GM12878 (cell line): ENCODE data around the gene VAC14. TPM values are rescaled to one million over a fixed set of nuclear protein-coding genes. Genes with fewer than 3 reads are reported as not detected.

ENCODE experiments used
- ATAC-seq: fragments of 200-7000 bp; cut with Tn5 transposase; 3 replicates; pipeline ENCODE4 v1.9.1; 2020; ENCODE audit warnings: mild to moderate bottlenecking, moderate library complexity
- BruUV-seq: library from RNA; stranded (reverse); fragments of 400-500 nt; replicated peaks from 2 replicates; lab custom pipeline; 2021; lab: Mats Ljungman, UMichigan
- CTCF ChIA-PET: fragments of 300-600 bp; sonication (Branson Sonifier 250); formaldehyde crosslinking; extraction: SDS; loops from one replicate; lab custom pipeline; 2021; ENCODE audit warnings: inconsistent platforms; lab: Yijun Ruan, JAX
- POLR2A ChIA-PET: fragments of 350-600 bp; formaldehyde crosslinking; extraction: SDS; loops from one replicate; lab custom pipeline; 2021; ENCODE audit warnings: inconsistent platforms; lab: Charles Lee
- RAD21 ChIA-PET: fragments of 300-600 bp; sonication (Branson Sonifier 250); formaldehyde crosslinking; loops from one replicate; lab custom pipeline; 2023; ENCODE audit warnings: antibody characterized with exemption; ENCODE audit not compliant: unreplicated experiment; lab: Charles Lee
- SMC1A ChIA-PET: fragments of 300-600 bp; sonication (Branson Sonifier 250); formaldehyde crosslinking; loops from one replicate; lab custom pipeline; 2023; ENCODE audit not compliant: unreplicated experiment, uncharacterized antibody; lab: Charles Lee
- DNase-seq: peaks from one replicate; pipeline ENCODE4 v3.0.0-alpha.2; 2011; ENCODE audit warnings: low read depth, low spot score
- FAIRE-seq: peaks from 3 replicates; lab custom pipeline; 2011; peaks lifted over from hg19 to GRCh38; lab: Jason Lieb, UNC
- H2AFZ ChIP-seq: 2 replicates; pipeline ENCODE4 v1.6.0; 2011; ENCODE audit warnings: low read depth, low read length, control low read depth; ENCODE audit not compliant: control insufficient read depth
- H3K27ac ChIP-seq: 2 replicates; pipeline ENCODE4 v1.5.1; 2011; ENCODE audit warnings: control low read depth; ENCODE audit not compliant: control insufficient read depth, insufficient read depth
- H3K27me3 ChIP-seq, 2 experiments: replicated peaks in 1 of 2; 2 replicates each; pipeline versions ENCODE4 v1.6.0 to v1.6.1; 2011; ENCODE audit warnings: low read length in 1 of 2; ENCODE audit not compliant: control insufficient read depth in 2 of 2, insufficient read depth in 2 of 2
- H3K36me3 ChIP-seq, 2 experiments: 2 replicates each; pipeline ENCODE4 v1.5.1; 2011; ENCODE audit warnings: low read length in 1 of 2; ENCODE audit not compliant: control insufficient read depth in 2 of 2, insufficient read depth in 2 of 2
- H3K4me1 ChIP-seq: 2 replicates; pipeline ENCODE4 v1.6.1; 2011; ENCODE audit warnings: mild to moderate bottlenecking, low read length, moderate library complexity, mixed read lengths; ENCODE audit not compliant: control insufficient read depth, insufficient read depth
- H3K4me2 ChIP-seq: 2 replicates; pipeline ENCODE4 v1.6.0; 2011; ENCODE audit warnings: control low read depth; ENCODE audit not compliant: control insufficient read depth, insufficient read depth
- H3K4me3 ChIP-seq: fragments of 200-600 bp; sonication (generic); 2 replicates; pipeline ENCODE4 v1.5.1; 2016
- H3K79me2 ChIP-seq: 2 replicates; pipeline ENCODE4 v1.6.0; 2011; ENCODE audit warnings: low read length; ENCODE audit not compliant: control insufficient read depth, insufficient read depth
- H3K9ac ChIP-seq: 2 replicates; pipeline ENCODE4 v1.8.0; 2011; ENCODE audit warnings: low read length, control low read depth, mixed read lengths; ENCODE audit not compliant: control insufficient read depth, insufficient read depth
- H3K9me3 ChIP-seq: replicated peaks from 3 replicates; pipeline ENCODE4 v1.5.1; 2011; ENCODE audit warnings: mild to moderate bottlenecking, low read length; ENCODE audit not compliant: control insufficient read depth, insufficient read depth
- H4K20me1 ChIP-seq: 2 replicates; pipeline ENCODE4 v1.6.0; 2011; ENCODE audit not compliant: control insufficient read depth, insufficient read depth
- E2F8 ChIP-seq: fragments of 450-650 bp; IDR thresholded peaks from 2 replicates; pipeline ENCODE4 v1.6.1; 2018; ENCODE audit warnings: mild to moderate bottlenecking, low read depth, moderate library complexity; ENCODE audit not compliant: partially characterized antibody
- ETV6 ChIP-seq, 2 experiments: fragments of 450-650 bp in 1 of 2; IDR thresholded peaks in 1 of 2; conservative IDR thresholded peaks in 1 of 2; 2 replicates each; pipeline ENCODE4 v1.6.1; 2014; ENCODE audit warnings: antibody characterized with exemption in 1 of 2, borderline replicate concordance in 1 of 2, low read depth in 1 of 2, mild to moderate bottlenecking in 1 of 2, moderate library complexity in 1 of 2
- KAT2A ChIP-seq: conservative IDR thresholded peaks from 2 replicates; pipeline ENCODE4 v1.6.1; 2011; ENCODE audit warnings: low read depth, low read length; ENCODE audit not compliant: control insufficient read depth
- RAD51 ChIP-seq: fragments of 450-650 bp; IDR thresholded peaks from 2 replicates; pipeline ENCODE4 v1.6.1; 2016; ENCODE audit warnings: moderate library complexity, mild to moderate bottlenecking, inconsistent platforms
- YBX1 ChIP-seq: fragments of 450-650 bp; IDR thresholded peaks from 2 replicates; pipeline ENCODE4 v1.6.1; 2016; ENCODE audit warnings: antibody characterized with exemption
- ZNF592 ChIP-seq: fragments of 450-650 bp; IDR thresholded peaks from 2 replicates; pipeline ENCODE4 v1.6.1; 2017; ENCODE audit warnings: mild to moderate bottlenecking, moderate library complexity
- WGBS: methylation state at CpG from one replicate; pipeline ENCODE4 v1.1.6; 2016; ENCODE audit warnings: low lambda C conversion rate; ENCODE audit not compliant: insufficient replicate concordance, insufficient coverage; ENCODE audit errors: missing lambda C conversion rate; 5-methylcytosine and 5-hydroxymethylcytosine counted together
- in situ Hi-C: fragments of 300-500 bp; cut with MboI; formaldehyde crosslinking; loops from 9 replicates; pipeline ENCODE4 v1.14.3; 2018; ENCODE audit warnings: mixed read lengths
- intact Hi-C: fragments of 100-400 bp; cut with micrococcal nuclease; formaldehyde crosslinking; loops from one replicate; pipeline ENCODE4 v1.14.2; 2022; ENCODE audit not compliant: unreplicated experiment
- polyA plus RNA-seq, 11 experiments: library from polyadenylated mRNA; depleted of rRNA in 4 of 11; unstranded in 6 of 11; stranded (reverse) in 5 of 11; fragments of >200 nt; fragmentation: Nextera tagmentation in 4 of 11; fragmentation: Illumina TruSeq in 1 of 11; extraction: Ambion mirVana in 4 of 11; extraction: Trizol in 1 of 11; gene quantifications; 1 replicate in 1 of 11; 2 replicates in 10 of 11; pipeline versions ENCODE4 v1.2.1 to v1.2.3, GENCODE V29; 2011 to 2016; ENCODE audit warnings: inconsistent platforms in 2 of 11, missing spikeins in 2 of 11, low read depth in 1 of 11
- total RNA-seq, 4 experiments: library from RNA; depleted of rRNA in 3 of 4; stranded (reverse); fragments of >200 nt in 3 of 4; fragmentation: Illumina TruSeq in 1 of 4; extraction: Trizol in 1 of 4; gene quantifications; 2 replicates each; pipeline versions ENCODE4 v1.2.1 to v1.2.3, GENCODE V29; 2013 to 2021
- TF ChIP-seq, protein P1 (sequence below): fragments of 450-650 bp; IDR thresholded peaks from 2 replicates; pipeline ENCODE4 v1.6.1; 2016; ENCODE audit warnings: mild to moderate bottlenecking

Gene VAC14
- total and polyA plus RNA-seq, 10 of the 15 experiments (the other 5 are each of a cell fraction or from before 2014, with no cell fraction given): 1.3 to 45.5 (median 25.5) TPM

- Histone ChIP-seq H3K9ac (no peak overlapping the region), H3K4me2 (no peak overlapping the region), H3K9me3 (no peaks in the 10 kb centered on the region), H4K20me1 (no peaks in the 10 kb centered on the region), H3K79me2 (no peaks in the 10 kb centered on the region), H3K4me3 (no peak overlapping the region), H3K27ac (no peak overlapping the region), H3K27me3 (no peaks in the 10 kb centered on the region), H2AFZ (no peak overlapping the region), H3K4me1 (no peaks in the 10 kb centered on the region), H3K36me3 (no peaks in the 10 kb centered on the region)
- in situ Hi-C loops (no loop called here), intact Hi-C loops (no loop called here)
- DNase-seq: no peak
- POLR2A ChIA-PET: no interaction called here
- SMC1A ChIA-PET: no interaction called here
- BruUV-seq: no TSS peak
- no peak for FAIRE-seq
- WGBS: 39% methylated on average over 21 of the region's 21 CpGs
- RAD21 ChIA-PET: no interaction called here
- no peak for ATAC-seq
- TF ChIP-seq, protein P1, sequence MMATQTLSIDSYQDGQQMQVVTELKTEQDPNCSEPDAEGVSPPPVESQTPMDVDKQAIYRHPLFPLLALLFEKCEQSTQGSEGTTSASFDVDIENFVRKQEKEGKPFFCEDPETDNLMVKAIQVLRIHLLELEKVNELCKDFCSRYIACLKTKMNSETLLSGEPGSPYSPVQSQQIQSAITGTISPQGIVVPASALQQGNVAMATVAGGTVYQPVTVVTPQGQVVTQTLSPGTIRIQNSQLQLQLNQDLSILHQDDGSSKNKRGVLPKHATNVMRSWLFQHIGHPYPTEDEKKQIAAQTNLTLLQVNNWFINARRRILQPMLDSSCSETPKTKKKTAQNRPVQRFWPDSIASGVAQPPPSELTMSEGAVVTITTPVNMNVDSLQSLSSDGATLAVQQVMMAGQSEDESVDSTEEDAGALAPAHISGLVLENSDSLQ: no peak
- TF ChIP-seq KAT2A: no peak
- no peak for TF ChIP-seq YBX1
- no peak for TF ChIP-seq RAD51
- TF ChIP-seq E2F8: no peak
- no peak for TF ChIP-seq ETV6 (conservative IDR thresholded peaks at IDR 0.05 in 1 of 2, IDR thresholded peaks at IDR 0.05 in 1 of 2; ENCODE audit: borderline replicate concordance in 1 of 2, low read depth in 1 of 2)
- no peak for TF ChIP-seq ZNF592
- CTCF ChIA-PET: interaction anchor here (1.0 to 1.2 kb wide), 2 partner anchors 8 to 109 kb away, joined by 3 to 4 read pairs; no protein-coding TSS in a partner anchor
Observed at GRCh38 chr16:70661918-70662641, 138.9 kb downstream of the VAC14 start.
